Keratinocyte (primary cell): ENCODE measurements around the gene TUT7. TPM values are rescaled to one million over a fixed set of nuclear protein-coding genes. Genes with fewer than 3 reads are reported as not detected.
A peak's percentile ranks its signal among the peaks of the same experiment; 100 is the strongest.

ENCODE experiments used
- DNase-seq: peaks from one replicate; pipeline ENCODE4 v3.0.0-alpha.2; 2011; ENCODE audit warnings: low read depth, missing footprints, low spot score
- FAIRE-seq: peaks from 2 replicates; lab custom pipeline; 2011; peaks lifted over from hg19 to GRCh38; lab: Jason Lieb, UNC
- H2AFZ ChIP-seq: 2 replicates; pipeline ENCODE4 v1.6.0; 2012; ENCODE audit warnings: low read length, control low read depth, inconsistent platforms; ENCODE audit not compliant: control insufficient read depth
- H3K27ac ChIP-seq: 2 replicates; pipeline ENCODE4 v1.5.1; 2011; ENCODE audit warnings: low read length; ENCODE audit not compliant: control insufficient read depth, insufficient read depth
- H3K27me3 ChIP-seq: 3 replicates; pipeline ENCODE4 v1.6.0; 2011; ENCODE audit warnings: low read length; ENCODE audit not compliant: control insufficient read depth, insufficient read depth; ENCODE audit errors: extremely low read depth
- H3K36me3 ChIP-seq, 2 experiments: 2 replicates in 1 of 2; 3 replicates in 1 of 2; pipeline ENCODE4 v1.5.1; 2011; ENCODE audit warnings: low read length in 2 of 2, mild to moderate bottlenecking in 1 of 2; ENCODE audit not compliant: control insufficient read depth in 2 of 2, insufficient read depth in 2 of 2; ENCODE audit errors: extremely low read depth in 1 of 2
- H3K4me1 ChIP-seq: 3 replicates; pipeline ENCODE4 v1.5.1; 2011; ENCODE audit warnings: low read length; ENCODE audit not compliant: control insufficient read depth, insufficient read depth; ENCODE audit errors: extremely low read depth
- H3K4me2 ChIP-seq: 3 replicates; pipeline ENCODE4 v1.6.0; 2011; ENCODE audit warnings: low read depth, low read length; ENCODE audit not compliant: control insufficient read depth, insufficient read depth; ENCODE audit errors: extremely low read depth
- H3K4me3 ChIP-seq, 3 experiments: fragments of 200-600 bp in 1 of 3; sonication (generic) in 1 of 3; 2 replicates in 2 of 3; 3 replicates in 1 of 3; pipeline ENCODE4 v1.5.1; 2011 to 2016; ENCODE audit warnings: low read length in 3 of 3, mild to moderate bottlenecking in 3 of 3, control low read depth in 2 of 3, inconsistent platforms in 1 of 3, low read depth in 1 of 3, mixed read lengths in 1 of 3, mixed run types in 1 of 3, moderate library complexity in 1 of 3; ENCODE audit not compliant: control insufficient read depth in 2 of 3, insufficient read depth in 2 of 3; ENCODE audit errors: extremely low read depth in 1 of 3
- H3K79me2 ChIP-seq: 2 replicates; pipeline ENCODE4 v1.6.0; 2012; ENCODE audit warnings: low read length; ENCODE audit not compliant: control insufficient read depth, insufficient read depth
- H3K9ac ChIP-seq: 3 replicates; pipeline ENCODE4 v1.6.0; 2011; ENCODE audit warnings: low read length; ENCODE audit not compliant: control insufficient read depth, insufficient read depth; ENCODE audit errors: extremely low read depth
- H3K9me1 ChIP-seq: 3 replicates; pipeline ENCODE4 v1.6.0; 2011; ENCODE audit warnings: low read length; ENCODE audit not compliant: control insufficient read depth, insufficient read depth; ENCODE audit errors: extremely low read depth
- H3K9me3 ChIP-seq: 2 replicates; pipeline ENCODE4 v1.5.1; 2012; ENCODE audit warnings: low read depth, low read length; ENCODE audit not compliant: control insufficient read depth
- H4K20me1 ChIP-seq: 3 replicates; pipeline ENCODE4 v1.6.0; 2011; ENCODE audit warnings: low read length; ENCODE audit not compliant: control insufficient read depth, insufficient read depth; ENCODE audit errors: extremely low read depth
- EZH2 ChIP-seq: IDR thresholded peaks from one replicate; pipeline ENCODE4 v1.6.1; 2012; ENCODE audit warnings: inconsistent platforms, mild to moderate bottlenecking, low read length, moderate library complexity
- dilution Hi-C: fragments of 300-500 bp; cut with MboI; formaldehyde crosslinking; loops from one replicate; pipeline ENCODE4 v1.7.0; 2020; ENCODE audit warnings: low sequenced_read_pairs; ENCODE audit not compliant: extremely low pct_ligation_motif_present
- polyA plus RNA-seq, 5 experiments: library from polyadenylated mRNA; depleted of rRNA in 3 of 5; stranded (reverse) in 3 of 5; stranded (forward) in 1 of 5; unstranded in 1 of 5; fragments of >200 nt; gene quantifications; 1 replicate in 1 of 5; 2 replicates in 3 of 5; 3 replicates in 1 of 5; pipeline versions ENCODE4 v1.2.1 to v1.2.3, GENCODE V29; 2011 to 2012; ENCODE audit warnings: missing spikeins in 2 of 5, low read depth in 1 of 5, low replicate concordance in 1 of 5
- TF ChIP-seq, protein P1 (sequence below), 3 experiments: IDR thresholded peaks in 1 of 3; conservative IDR thresholded peaks in 1 of 3; optimal IDR thresholded peaks in 1 of 3; 2 replicates in 2 of 3; 3 replicates in 1 of 3; pipeline versions ENCODE3 to v1.5.1; 2011; ENCODE audit warnings: low read length in 3 of 3, mild to moderate bottlenecking in 3 of 3, moderate library complexity in 2 of 3, control low read depth in 1 of 3, inconsistent platforms in 1 of 3; ENCODE audit not compliant: insufficient read depth in 2 of 3; ENCODE audit errors: extremely low read depth in 1 of 3

Gene TUT7
- polyA plus RNA-seq, 1 donor (not counting 4 experiments of a cell fraction or from before 2014, with no cell fraction given), result 34.0 TPM

- Histone ChIP-seq H2AFZ (no peak overlapping the region), H4K20me1 (no peaks in the 10 kb centered on the region), H3K4me1 (no peaks in the 10 kb centered on the region), H3K79me2 (no peaks in the 10 kb centered on the region), H3K9ac (no peak overlapping the region), H3K4me3 (no peak overlapping the region), H3K27me3 (no peaks in the 10 kb centered on the region), H3K9me3 (no peaks in the 10 kb centered on the region), H3K36me3 (peaks cover 18 to 31% of the 10 kb centered on the region in 2 experiments), H3K27ac (no peak overlapping the region), H3K4me2 (no peak overlapping the region), H3K9me1 (no peaks in the 10 kb centered on the region)
- DNase-seq, result no peak
- dilution Hi-C loops, result no loop called here
- TF ChIP-seq, protein P1, sequence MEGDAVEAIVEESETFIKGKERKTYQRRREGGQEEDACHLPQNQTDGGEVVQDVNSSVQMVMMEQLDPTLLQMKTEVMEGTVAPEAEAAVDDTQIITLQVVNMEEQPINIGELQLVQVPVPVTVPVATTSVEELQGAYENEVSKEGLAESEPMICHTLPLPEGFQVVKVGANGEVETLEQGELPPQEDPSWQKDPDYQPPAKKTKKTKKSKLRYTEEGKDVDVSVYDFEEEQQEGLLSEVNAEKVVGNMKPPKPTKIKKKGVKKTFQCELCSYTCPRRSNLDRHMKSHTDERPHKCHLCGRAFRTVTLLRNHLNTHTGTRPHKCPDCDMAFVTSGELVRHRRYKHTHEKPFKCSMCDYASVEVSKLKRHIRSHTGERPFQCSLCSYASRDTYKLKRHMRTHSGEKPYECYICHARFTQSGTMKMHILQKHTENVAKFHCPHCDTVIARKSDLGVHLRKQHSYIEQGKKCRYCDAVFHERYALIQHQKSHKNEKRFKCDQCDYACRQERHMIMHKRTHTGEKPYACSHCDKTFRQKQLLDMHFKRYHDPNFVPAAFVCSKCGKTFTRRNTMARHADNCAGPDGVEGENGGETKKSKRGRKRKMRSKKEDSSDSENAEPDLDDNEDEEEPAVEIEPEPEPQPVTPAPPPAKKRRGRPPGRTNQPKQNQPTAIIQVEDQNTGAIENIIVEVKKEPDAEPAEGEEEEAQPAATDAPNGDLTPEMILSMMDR (optimal IDR thresholded peaks at IDR 0.05 in 1 of 3, IDR thresholded peaks at IDR 0.05 in 1 of 3, conservative IDR thresholded peaks at IDR 0.05 in 1 of 3; ENCODE audit: extremely low read depth in 1 of 3, insufficient read depth in 2 of 3, low read length in 3 of 3), result no peak
- TF ChIP-seq EZH2, result no peak
- FAIRE-seq, result peak; percentile 5
Observed at GRCh38 chr9:86337469-86338108, 16.6 kb downstream of the TUT7 start.

DNA sequence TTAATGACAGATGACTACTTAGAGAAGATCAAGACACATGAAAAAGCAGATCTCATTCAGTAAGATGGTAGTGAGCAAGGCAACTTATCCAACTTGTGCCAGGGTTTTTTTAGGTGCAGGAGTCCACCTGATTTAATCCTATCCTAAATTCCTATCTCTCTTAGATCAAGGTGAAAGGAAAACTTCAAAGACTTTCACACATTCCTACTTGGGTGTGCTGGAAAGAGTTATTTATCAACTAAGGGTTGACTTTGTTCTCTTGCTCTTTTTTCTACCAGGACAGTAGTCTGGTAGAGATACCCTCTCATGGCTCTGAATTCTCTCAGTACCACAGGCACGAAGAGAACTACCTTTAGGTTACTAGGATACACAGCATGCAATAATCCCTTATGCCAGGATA is 18.2 kb downstream of the TUT7 start:
- Histone ChIP-seq H3K36me3 (peaks cover 11 to 22% of the 10 kb centered on the region in 2 experiments), H3K27ac (no peak overlapping the region), H3K4me3 (no peak overlapping the region), H3K9ac (no peak overlapping the region), H3K4me2 (no peak overlapping the region), H3K27me3 (no peaks in the 10 kb centered on the region), H3K9me1 (no peaks in the 10 kb centered on the region), H3K79me2 (no peaks in the 10 kb centered on the region), H3K4me1 (no peaks in the 10 kb centered on the region), H4K20me1 (no peaks in the 10 kb centered on the region), H2AFZ (no peak overlapping the region), H3K9me3 (no peaks in the 10 kb centered on the region)
- DNase-seq, result no peak
- TF ChIP-seq, protein P1 (optimal IDR thresholded peaks at IDR 0.05 in 1 of 3, IDR thresholded peaks at IDR 0.05 in 1 of 3, conservative IDR thresholded peaks at IDR 0.05 in 1 of 3; ENCODE audit: extremely low read depth in 1 of 3, insufficient read depth in 2 of 3, low read length in 3 of 3), result no peak
- no peak for TF ChIP-seq EZH2
- dilution Hi-C loops, result no loop called here
- no peak for FAIRE-seq
